Brain pericyte (primary cell): Measurements from ENCODE around the gene PREX1.
A peak's percentile ranks its signal among the peaks of the same experiment; 100 is the strongest.

Experiments
- DNase-seq: peaks from one replicate; pipeline ENCODE4 v3.0.0-alpha.2; 2012; ENCODE audit warnings: low read depth, low spot score

The PREX1 gene

DNA sequence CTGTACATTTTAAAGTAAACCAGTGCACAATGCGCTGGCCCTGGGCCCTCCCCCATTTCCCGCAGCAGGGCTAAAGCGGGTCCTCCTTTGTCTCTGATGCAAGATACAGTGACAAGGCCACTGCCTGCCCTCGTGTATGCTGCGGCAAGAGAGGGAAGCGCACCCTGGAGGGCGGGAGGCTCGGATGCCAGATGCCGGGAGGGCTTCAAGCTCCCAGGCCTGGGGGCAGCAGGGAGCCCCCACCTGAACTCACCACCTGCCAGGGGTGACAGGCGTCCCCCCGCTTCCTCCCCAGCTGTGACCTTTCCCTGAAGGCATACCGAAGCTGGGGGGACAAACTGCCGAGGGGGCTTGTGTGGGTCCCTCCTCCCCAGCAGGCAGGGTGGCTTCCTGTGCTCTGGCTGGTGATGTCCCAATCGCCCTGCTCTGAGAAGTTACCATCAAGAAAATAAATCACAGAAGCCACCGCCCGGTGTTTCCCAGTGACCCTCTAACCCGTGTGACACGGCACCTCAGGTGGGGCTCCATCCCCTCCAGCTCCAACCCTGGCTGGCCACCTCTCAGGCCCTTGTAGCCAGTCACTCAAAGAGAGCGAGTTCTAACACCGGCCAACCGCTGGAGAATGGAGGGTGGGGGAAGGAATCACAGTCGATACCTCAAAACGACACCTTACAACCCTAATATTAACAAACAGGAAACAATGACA lies 203.3 kb downstream of the PREX1 start:
- DNase-seq = no peak

DNA sequence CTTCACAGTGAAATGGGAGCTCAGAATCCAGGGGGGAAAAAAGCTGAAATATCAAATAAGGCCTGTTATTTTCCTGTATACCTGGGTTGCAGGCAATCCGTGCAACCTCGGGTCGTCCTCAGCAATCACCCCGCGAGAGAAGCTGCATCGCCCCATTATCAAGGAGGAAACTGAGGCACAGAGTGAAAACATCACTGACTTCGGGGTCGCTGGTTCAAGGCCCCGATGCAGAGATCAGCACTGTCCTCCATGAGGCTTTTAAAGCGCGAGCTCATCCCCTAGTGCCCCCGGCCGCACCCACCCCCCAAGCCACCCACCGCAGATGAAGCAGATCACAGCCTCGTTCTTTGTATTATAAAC lies 203.9 kb downstream of the PREX1 start:
- DNase-seq = no peak

DNA sequence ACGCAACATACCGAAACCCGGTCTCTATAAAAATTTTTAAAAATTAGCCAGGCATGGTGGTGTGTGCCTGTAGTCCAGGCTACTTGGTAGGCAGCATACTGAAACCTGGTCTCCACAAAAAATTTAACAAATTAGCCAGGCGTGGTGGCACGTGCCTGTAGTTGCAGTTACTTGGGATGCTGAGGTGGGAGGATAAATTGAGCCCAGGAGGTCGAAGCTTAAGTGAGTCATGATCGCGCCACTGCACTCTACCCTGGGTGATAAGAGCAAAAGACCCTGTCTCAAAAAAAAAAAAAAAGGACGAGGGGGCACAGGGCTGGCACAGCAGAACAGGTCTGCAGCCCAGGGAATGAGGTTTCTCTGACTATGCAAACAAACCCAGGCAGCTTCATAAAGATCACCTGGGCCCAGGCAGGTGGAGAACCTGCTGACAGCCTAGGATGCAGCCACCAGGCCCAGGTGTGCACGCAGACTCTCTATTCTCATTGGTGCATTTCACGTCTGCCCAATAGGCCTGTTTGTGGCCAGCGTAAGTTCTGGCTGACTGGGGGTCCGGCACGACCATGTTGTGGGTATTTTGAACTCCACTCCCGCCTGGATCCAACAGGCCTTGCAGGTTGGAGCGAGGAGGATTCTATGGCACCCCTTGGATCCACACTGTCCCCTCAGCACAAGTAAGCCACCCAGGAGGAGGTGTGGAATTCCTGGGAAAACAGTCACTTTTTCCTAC lies 204.5 kb downstream of the PREX1 start:
- DNase-seq = no peak

DNA sequence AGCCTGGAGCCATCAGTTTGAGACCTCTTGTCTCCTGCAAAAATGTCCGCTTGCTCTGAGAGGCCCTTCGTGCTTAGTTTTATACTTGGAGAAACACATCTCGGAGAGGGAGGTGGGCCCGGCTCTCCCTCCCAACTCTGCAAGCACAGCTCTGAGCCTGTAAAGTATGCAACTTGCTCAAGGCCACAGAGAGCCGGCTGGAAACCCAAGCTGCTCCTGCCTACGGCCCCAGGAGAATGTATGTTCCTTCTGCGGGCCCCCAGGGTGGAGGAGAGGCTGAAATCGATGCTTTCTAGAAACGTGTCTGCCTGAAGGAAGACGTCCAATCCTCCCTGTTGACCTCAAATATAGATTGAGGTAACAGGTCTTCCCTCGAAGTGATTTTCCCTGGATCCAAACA lies 205.4 kb downstream of the PREX1 start:
- no peak for DNase-seq

DNA sequence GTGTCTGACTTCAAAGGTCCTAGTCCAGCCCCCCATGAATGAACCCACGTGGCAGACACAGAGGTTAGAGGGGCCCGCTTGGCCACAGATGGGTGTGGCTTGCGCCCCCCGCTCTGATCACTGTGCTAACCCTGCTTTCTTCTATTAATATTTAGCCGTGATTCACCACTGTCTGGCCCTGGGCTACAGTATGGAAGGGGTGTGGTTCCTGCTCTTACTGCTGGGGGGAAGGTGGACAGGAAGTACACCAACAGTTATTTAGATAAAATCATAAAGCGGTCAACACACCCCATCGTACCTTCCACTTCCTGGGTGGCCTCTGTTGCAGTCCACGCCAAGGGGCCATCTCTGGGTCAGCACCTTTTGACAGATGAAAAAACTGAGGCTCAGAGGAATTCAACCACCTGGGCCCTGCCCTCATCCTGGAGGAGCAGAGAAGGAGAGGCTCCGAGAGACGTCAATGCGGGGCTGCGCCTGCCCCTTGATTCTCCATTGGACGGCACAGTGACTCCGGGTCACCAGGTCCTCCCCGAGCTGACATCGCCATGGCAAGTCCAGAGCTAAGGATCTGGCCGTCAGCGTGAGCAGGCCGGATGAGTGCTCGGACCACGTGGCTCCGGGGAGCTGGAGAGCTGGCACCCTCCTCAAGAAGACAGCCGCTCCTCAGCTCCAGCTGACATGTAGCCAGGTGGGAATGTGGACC lies 206.3 kb downstream of the PREX1 start:
- DNase-seq = no peak

DNA sequence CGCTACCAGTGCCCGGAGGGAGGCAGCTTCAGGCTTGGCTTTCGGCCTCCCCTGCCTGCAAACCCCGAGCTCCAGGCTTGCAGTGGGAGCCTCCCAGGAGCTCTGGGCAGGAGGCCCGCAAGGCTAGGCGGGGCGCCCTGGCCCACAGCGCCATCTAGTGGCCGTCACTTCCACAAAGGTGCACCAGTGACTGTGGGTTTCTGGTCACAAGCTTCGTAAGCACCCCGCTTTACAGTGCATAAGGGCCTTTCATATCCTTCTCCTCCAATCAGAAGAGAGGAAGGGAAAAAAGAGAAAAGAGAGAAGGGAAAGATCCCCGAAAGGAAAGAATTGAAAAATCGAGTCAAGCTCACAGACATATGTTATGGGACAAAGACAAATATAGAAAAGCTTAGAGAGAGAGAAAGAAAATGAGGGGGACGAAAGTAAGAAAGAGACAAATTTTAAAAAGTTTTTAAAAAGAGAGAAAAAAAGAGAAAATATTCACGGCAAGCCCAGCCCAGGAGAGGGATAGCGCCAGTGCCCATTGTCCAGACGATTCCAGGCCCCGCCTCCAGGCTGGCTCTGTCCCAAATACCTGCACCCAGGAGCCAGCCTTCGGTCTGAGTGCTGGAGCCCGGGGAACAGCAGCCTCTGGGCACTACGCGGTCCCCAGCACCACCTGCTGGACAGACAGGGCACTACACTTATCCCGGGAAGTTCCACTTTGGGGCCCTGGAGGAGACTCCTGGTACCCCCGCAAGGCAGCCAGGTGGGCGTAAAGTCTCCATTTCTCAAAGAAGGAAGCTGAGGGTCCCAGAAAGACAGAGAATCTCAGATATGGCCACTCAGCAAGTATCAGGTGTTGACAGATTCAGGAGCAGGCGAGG lies 207.1 kb downstream of the PREX1 start:
- peak; percentile 55 for DNase-seq

DNA sequence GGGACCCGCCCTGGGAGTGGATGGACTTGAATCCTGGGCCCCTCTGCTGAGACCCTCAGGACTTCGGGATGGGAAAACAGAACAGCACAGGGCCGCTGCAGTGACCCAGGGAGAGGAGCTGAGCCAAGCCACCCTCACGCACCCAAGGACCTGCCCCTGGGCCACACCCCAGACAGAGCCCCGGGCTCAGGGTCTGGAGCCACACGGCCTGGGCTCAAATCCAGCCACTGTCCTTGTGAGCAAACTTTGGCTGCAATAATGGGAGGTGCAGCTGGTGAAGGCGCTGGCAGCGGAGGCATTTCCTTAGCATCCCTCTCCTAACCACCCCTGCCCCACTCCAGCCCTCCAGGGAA lies 207.7 kb downstream of the PREX1 start:
- DNase-seq = no peak

DNA sequence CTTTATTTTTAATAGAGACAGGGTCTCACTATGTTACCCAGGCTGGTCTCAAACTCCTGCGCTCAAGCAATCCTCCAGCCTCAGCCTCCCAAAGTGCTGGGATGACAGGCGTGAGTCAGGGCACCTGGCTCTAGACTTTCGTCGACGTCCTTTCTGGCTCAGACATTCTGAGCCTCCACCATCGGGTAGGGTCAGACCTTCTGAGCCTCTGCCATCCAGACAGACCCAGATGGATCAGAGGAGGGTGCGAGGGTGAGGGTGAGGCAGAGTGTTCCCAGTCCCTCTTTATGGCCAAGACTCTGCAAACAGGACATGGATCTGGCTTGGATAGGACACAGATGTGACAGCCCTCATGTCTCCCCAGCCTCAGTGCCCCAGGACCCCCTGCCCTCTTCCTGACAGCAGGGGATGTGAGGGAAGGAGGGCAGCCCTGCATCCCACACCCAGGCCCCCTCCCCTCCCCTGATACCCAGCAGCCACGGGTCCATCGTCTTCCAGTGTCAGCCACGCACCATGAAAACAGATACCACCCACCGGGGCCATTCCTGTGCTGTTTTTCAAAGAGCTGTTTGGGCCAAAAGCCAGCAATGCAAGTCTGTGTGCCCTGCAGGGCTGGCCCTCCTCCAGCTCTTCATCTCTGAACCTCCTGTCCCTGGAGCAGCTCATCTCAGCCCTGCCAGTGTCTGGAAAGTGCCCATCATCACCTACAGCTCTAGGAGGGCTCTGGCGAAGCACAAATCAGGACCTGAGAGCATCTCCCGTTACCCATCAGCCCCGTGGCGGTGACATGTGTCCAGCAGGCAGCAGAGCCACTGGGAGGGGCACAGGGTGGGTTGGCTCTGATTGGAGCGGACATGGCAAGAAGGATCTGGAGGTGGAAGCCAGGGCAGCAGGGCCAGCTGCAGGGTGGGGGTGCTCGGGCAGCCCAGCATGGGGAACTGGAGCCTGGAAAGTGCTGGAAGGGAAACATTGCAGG lies 208.4 kb downstream of the PREX1 start:
- no peak for DNase-seq

DNA sequence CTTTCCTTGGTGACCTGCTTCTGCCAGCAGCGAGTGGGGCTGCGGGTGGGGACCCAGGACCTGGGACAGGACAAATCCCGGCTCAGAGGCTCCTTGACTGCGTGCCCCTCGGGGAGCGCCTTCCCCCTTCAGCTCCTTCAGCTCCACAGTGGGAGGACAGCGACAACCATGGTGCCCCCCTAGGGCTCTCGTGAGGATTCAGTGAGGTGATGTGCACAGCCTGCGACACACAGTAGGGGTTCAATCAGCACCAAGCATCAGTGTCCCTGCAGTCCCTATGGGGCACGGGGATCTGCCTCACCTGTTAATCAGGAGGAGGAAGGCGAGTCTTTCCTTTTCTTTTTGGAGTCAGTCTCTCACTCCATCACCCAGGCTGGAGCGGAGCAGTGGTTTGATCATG lies 209.2 kb downstream of the PREX1 start:
- no peak for DNase-seq

DNA sequence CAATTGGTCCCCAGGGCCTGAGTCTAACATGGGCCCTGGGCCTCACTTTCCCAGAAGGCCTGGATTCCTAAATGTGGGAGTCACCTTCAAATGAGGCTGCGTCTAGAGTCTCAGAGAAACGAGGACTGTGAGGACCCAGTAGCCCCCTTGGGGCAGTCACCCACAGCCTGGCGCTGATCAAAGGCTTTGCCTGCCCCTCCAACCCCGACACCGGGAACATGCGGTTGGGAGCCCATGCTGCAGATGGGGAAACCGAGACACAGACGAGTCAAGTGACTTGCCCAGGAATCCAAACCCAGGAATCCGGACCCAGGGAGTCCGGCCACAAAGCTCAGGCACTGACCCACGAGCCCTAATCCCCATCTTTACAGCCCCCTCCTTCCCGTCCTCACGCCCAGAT lies 209.7 kb downstream of the PREX1 start:
- DNase-seq = no peak

DNA sequence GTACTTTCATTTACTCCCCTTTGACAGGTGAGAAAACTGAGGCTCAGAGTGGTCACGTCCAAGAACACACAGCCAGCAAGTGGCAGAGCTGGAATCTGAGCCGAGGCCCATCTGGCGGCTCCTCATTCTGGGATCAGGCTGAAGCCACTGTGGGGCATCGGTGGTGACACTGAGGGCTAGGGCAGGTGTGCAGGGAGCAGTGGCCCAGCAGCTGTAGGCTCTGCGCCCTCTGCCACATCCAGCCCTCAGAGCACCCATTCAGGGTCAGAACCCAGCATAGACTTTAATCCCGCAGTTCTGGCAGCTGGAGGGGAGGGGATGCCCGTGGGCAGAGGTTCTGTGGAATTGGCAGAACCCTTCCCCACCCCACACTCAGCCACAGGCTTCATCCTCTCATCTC lies 210.3 kb downstream of the PREX1 start:
- no peak for DNase-seq

DNA sequence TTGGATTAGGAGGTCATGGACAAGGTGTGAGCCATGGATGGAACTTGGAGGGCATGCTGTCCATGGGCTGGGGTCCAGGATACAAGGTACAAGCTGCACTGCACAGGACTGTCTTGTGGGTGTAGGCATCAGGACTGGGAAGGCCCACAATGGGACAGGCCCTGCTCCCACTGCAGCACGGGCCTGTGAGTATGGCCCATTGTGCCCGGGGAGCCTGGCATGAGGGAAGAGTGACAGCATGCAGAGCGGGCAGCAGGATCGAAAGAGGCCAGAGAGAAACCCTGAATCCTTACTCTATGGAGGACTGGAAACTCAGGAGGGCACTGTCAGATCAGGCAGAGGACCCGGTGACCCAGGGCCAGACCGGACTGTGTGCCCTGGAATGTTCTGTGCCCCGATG lies 211.3 kb downstream of the PREX1 start:
- DNase-seq = no peak

DNA sequence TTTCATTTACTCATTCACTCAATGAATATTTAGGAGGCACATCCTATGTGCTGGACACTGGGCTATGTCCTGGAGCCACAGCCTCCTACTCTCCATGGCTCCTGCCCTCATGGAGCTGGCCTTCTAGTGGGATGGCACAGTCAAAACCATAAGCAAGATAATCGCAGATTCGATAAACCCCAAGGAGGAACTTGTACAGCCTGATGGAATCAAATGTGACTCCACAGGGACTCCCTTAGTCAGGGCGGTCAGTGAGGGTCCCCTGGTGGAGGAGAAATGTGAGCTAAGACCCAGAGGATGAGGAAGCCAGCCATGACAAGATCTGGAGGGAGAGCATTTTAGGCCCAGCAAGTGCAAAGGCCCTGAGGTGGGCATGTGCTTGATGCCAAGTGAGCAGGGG lies 211.9 kb downstream of the PREX1 start:
- no peak for DNase-seq

DNA sequence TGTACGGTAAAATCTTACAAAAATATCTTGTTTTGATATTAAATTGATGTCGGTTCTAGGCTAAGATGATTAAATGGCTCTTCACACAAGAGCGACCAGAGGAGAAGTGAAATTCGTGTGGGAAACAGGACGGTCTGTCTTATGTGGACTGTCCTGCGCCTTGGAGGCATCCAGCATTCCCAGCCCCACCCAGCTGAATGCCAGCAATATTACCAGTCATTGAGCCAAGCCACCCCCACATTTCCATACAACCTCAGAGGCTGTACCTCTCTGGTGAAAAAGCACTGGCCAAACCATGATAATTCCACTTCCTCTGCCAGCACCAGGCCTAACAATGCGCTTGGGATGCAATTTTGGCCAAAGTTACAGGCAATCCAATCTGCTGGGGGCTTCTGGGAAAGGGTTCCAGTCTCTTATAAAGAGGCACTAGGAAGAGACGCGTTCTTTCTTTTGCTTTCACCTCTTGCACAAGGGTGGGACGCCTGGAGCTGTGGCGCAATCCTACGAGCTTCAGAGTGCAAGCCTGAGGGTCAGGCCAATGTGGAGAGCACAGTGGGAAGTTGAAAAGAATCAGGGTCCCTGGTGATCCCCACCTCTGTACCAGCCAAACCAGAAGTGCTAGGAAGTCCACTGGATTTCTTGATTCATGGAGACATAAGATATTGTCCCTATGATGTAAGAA lies 213.1 kb downstream of the PREX1 start:
- DNase-seq = no peak

DNA sequence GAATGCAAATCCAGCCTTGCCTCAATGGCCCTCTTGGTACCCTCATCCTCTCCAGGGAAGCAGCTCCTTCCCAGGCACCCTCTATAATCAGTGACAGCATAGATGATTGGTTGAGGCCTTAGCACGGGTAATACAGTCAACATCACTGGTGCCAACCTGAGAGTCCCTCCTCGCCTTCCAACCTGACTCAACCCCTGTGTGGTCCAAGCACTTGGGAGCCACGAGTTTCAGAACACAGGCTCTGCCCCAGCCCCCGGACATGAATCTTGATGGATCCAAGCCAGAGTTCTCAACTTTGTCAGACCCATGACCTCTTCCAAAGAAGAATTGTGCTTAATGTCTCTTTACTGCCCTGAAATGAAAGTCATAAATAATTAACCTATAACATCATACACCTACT lies 213.9 kb downstream of the PREX1 start:
- DNase-seq = no peak

DNA sequence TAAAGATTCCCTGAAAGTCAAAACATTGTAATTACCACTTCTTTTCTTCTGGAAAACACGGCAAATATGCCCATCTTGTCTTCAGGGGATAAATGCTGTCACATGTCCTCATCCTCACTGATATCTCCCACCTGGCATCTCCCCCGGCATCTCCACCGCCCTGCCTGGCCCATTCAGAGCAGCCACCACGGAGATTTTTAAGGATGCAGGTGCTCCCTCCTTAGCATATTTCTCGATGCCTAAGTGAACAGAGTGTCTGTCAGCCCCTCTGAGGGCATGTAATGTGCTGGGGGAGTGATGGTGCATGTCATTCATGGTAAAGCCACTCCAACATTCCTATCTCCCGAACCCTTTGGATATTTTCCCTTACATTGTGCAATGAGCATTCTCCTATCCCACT lies 215.5 kb downstream of the PREX1 start:
- no peak for DNase-seq

DNA sequence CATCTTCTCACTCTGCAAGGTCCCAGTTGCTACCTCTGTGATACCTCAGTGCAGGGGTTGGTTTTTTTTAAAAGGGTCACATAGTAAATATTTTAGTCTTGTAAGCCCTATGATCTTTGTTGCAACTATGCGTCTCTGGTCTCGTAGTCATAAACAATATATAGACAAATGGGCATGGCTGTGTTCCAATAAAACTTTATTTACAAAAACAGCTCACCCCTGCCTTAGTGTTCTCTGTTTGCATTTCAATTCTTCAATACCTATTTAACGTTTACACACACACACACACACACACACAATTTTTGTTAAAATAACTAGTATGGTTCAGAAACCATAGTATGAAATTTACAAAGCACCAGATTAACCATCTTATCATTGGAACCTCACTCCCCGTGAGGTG lies 216.8 kb downstream of the PREX1 start:
- DNase-seq = no peak

DNA sequence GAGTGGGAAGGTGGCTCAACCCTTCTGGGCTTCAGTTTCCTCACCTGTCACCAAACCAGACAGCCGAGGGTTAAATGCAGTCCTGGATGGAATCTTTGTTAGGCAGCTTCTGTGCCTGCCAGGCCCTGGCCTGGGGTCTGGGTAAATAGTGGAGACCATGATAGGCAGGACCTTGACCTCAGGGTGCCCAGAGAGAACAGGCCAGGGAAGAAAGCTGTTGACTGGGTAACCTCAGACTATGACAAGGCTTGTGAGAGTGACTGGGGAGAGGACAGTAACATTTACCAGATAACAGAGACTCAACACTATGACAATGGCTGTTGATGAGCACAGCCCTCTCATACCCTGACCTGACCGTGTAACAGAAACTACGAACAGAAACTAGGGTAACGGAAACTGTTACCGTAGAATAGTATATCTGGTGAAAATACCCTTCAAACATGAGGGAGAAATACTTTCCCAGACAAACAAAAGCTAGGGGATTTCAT lies 218.3 kb downstream of the PREX1 start:
- no peak for DNase-seq

DNA sequence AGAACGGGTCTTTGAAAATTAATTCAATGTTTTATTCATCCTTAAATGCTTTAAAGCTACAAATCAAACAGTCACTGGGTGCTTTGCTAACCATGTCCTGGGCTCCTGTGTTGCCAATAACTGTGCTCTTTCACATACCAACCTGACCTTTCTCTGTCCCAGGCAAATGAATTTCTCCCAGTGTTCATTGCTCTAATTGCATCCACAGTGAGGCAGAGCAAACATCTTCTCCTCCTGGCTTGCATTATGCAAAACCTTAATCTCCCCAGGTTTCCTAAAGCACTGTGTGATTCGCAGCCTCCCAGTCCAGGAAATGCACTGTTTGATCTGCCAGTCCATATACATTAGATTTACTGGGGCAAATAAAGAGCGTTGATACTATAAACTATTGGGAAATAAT lies 219.0 kb downstream of the PREX1 start:
- DNase-seq = no peak

DNA sequence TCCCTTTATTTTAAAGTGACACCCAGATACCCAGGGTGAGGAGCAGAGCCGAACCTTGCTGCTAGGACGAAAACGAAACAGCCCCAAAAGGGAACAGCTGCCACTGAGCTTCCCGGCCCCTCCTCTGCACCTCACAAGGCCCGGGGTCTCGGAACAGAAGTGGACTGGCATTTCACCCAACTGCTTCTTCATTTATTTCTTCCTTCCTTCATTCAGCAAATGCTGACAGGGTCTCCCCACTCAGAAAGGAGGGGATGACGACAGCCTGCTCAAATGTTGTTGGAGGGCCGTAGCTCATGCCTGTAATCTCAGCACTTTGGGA lies 220.3 kb downstream of the PREX1 start:
- no peak for DNase-seq
